ENCODE data around the gene SECISBP2.

DNA sequence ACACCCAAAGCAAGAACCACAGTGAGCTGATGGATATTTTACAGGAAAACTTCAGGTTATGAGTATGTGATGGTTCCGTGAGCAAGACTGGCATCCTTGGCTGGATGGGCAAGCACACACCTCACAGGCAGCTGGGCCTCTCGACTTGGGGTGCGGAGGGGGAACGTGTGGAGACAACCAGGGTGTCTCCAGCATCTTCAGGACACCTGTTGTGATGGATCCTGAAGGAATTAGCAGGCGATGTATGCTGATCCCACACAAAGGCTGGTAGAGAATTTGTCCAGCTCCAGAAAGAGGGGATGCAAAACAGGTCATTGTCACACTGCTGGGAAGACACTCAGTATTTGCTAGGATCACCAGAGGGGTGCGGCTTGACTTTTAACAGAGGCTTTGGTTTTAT, 42.7 kb downstream of the SECISBP2 start:
- TF ChIP-seq, protein P1, sequence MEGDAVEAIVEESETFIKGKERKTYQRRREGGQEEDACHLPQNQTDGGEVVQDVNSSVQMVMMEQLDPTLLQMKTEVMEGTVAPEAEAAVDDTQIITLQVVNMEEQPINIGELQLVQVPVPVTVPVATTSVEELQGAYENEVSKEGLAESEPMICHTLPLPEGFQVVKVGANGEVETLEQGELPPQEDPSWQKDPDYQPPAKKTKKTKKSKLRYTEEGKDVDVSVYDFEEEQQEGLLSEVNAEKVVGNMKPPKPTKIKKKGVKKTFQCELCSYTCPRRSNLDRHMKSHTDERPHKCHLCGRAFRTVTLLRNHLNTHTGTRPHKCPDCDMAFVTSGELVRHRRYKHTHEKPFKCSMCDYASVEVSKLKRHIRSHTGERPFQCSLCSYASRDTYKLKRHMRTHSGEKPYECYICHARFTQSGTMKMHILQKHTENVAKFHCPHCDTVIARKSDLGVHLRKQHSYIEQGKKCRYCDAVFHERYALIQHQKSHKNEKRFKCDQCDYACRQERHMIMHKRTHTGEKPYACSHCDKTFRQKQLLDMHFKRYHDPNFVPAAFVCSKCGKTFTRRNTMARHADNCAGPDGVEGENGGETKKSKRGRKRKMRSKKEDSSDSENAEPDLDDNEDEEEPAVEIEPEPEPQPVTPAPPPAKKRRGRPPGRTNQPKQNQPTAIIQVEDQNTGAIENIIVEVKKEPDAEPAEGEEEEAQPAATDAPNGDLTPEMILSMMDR (IDR thresholded peaks at IDR 0.05; ENCODE audit: low read depth, low read length): no peak
- TF ChIP-seq POLR2A (IDR thresholded peaks at IDR 0.05; ENCODE audit: extremely low read depth, insufficient read length): no peak
- no peak for TF ChIP-seq MYC (IDR thresholded peaks at IDR 0.05; ENCODE audit: low read depth, low read length)
- TF ChIP-seq, protein P2, sequence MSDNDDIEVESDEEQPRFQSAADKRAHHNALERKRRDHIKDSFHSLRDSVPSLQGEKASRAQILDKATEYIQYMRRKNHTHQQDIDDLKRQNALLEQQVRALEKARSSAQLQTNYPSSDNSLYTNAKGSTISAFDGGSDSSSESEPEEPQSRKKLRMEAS (IDR thresholded peaks at IDR 0.05; ENCODE audit: low read depth, low read length): no peak

Data from NB4 (cell line).